Measurements from ENCODE around the gene ZNF787.

- TF ChIP-seq POLR2A (IDR thresholded peaks at IDR 0.05; ENCODE audit: low read length) (peak; percentile 61), GATA1 (IDR thresholded peaks at IDR 0.05; ENCODE audit: low read depth, low read length) (no peak)
These were observed 19.7 kb upstream of the ZNF787 start, which contains the start of gene ZNF444 for GRCh38 chr19:56140583-56141416.

All from erythroblast (primary cell).